Nephron progenitor cell (in vitro differentiated cells): ENCODE results near the gene LRIG1.
"Not testable (repeated sequence)": the region's sequence is repeated elsewhere in the genome, so short reads cannot be mapped to it uniquely, and the experiment has no call there.

Experiments used
- DNase-seq: peaks from one replicate; pipeline ENCODE4 v3.0.0; 2021
- H3K27ac Mint-ChIP-seq: 2 replicates; pipeline ENCODE4 v1.8.0; 2021; ENCODE audit warnings: mild to moderate bottlenecking, moderate library complexity, mixed read lengths
- H3K27me3 Mint-ChIP-seq: 2 replicates; pipeline ENCODE4 v1.8.0; 2021; ENCODE audit warnings: mild to moderate bottlenecking, low read depth, mixed read lengths; ENCODE audit not compliant: poor library complexity
- H3K36me3 Mint-ChIP-seq: 2 replicates; pipeline ENCODE4 v1.8.0; 2021; ENCODE audit warnings: low read depth, mixed read lengths
- H3K4me1 Mint-ChIP-seq: 2 replicates; pipeline ENCODE4 v1.8.0; 2021; ENCODE audit warnings: mixed read lengths
- H3K4me3 Mint-ChIP-seq: 2 replicates; pipeline ENCODE4 v1.8.0; 2021; ENCODE audit warnings: mild to moderate bottlenecking, moderate library complexity, mixed read lengths
- H3K9me3 Mint-ChIP-seq: 2 replicates; pipeline ENCODE4 v1.8.0; 2021; ENCODE audit warnings: mild to moderate bottlenecking, moderate library complexity, mixed read lengths
- CTCF ChIP-seq: fragments of 200-600 bp; sonication (generic); IDR thresholded peaks from 2 replicates; pipeline ENCODE4 v1.5.0; 2021; ENCODE audit warnings: antibody characterized with exemption

Gene LRIG1

DNA sequence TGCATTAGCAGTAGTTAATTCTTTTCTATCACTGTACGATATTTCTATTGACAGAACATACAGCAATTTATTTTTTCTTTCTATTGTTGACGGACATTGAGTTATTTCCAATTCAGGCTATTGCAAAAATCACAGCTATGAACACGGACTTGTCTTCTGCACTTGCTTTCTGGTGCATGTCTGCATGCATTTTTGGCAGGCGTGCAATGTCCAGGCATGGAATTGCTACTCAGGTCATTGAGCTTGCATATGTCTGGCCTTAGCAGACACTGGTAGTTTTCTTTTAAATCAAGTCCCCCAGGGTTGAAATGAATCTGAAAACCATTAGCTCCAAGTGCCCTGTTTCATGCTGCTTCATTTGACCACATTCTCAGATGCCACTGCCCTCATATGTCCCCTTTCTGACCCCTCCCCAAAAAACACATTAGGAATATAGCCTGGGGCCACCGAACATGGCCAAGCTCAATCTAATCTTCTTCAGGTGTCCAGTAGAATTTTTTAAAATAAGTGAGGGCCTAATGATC is 72.8 kb downstream of the LRIG1 start:
- no peaks in the 10 kb centered on the region for H3K27me3 Mint-ChIP-seq
- no peak for DNase-seq
- no peak for TF ChIP-seq CTCF
- H3K9me3 Mint-ChIP-seq, result peaks cover 14% of the 10 kb centered on the region
- H3K4me3 Mint-ChIP-seq, result no peak overlapping the region
- peaks cover 44% of the 10 kb centered on the region for H3K36me3 Mint-ChIP-seq
- peaks cover 70% of the 10 kb centered on the region for H3K4me1 Mint-ChIP-seq
- peak overlapping the region; percentile 89 for H3K27ac Mint-ChIP-seq

- Mint-ChIP-seq H3K27ac (peak overlapping the region; percentile 82), H3K9me3 (peaks cover 21% of the 10 kb centered on the region), H3K36me3 (peaks cover 51% of the 10 kb centered on the region), H3K4me3 (no peak overlapping the region), H3K4me1 (peaks cover 68% of the 10 kb centered on the region), H3K27me3 (no peaks in the 10 kb centered on the region)
- no peak for TF ChIP-seq CTCF
- DNase-seq, result no peak
Measured at GRCh38 chr3:66427352-66427751, 73.5 kb downstream of the LRIG1 start.

DNA sequence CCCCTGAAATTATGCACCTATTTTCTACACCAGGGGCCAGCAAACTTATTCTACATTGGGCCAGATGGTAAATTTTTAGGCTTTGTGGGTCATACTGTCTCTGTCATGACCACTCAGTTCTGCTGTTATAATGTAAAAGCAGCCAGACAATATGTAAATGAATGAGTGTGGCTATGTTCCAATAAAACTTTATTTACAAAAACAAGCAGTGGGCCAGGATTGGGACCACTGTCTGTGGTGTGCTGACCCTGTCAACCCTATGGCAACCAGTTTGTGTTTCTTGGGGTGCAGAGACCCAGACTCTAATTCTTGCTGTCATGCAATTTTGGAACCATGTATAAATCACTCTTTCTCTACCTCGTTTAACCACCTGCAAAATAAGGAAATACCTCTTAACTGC is 74.7 kb downstream of the LRIG1 start:
- H3K27me3 Mint-ChIP-seq, result no peaks in the 10 kb centered on the region
- no peak overlapping the region for H3K4me3 Mint-ChIP-seq
- H3K36me3 Mint-ChIP-seq, result peaks cover 57% of the 10 kb centered on the region
- H3K4me1 Mint-ChIP-seq, result peaks cover 66% of the 10 kb centered on the region
- H3K9me3 Mint-ChIP-seq, result peaks cover 32% of the 10 kb centered on the region
- TF ChIP-seq CTCF, result no peak
- DNase-seq, result no peak
- H3K27ac Mint-ChIP-seq, result peak overlapping the region; percentile 94

- no peak for TF ChIP-seq CTCF
- Mint-ChIP-seq H3K4me3 (no peak overlapping the region), H3K36me3 (peaks cover 57% of the 10 kb centered on the region), H3K27ac (peak overlapping the region; percentile 94), H3K9me3 (peaks cover 37% of the 10 kb centered on the region), H3K4me1 (peaks cover 61% of the 10 kb centered on the region), H3K27me3 (no peaks in the 10 kb centered on the region)
- DNase-seq, result no peak
Measured at GRCh38 chr3:66425576-66426114, 75.2 kb downstream of the LRIG1 start.

- H3K27me3 Mint-ChIP-seq, result no peaks in the 10 kb centered on the region
- peaks cover 59% of the 10 kb centered on the region for H3K36me3 Mint-ChIP-seq
- H3K4me1 Mint-ChIP-seq, result peaks cover 55% of the 10 kb centered on the region
- no peak overlapping the region for H3K4me3 Mint-ChIP-seq
- peak overlapping the region; percentile 94 for H3K27ac Mint-ChIP-seq
- no peak for DNase-seq
- H3K9me3 Mint-ChIP-seq, result peaks cover 43% of the 10 kb centered on the region
- no peak for TF ChIP-seq CTCF
Measured at GRCh38 chr3:66425032-66425431, 75.8 kb downstream of the LRIG1 start.

DNA sequence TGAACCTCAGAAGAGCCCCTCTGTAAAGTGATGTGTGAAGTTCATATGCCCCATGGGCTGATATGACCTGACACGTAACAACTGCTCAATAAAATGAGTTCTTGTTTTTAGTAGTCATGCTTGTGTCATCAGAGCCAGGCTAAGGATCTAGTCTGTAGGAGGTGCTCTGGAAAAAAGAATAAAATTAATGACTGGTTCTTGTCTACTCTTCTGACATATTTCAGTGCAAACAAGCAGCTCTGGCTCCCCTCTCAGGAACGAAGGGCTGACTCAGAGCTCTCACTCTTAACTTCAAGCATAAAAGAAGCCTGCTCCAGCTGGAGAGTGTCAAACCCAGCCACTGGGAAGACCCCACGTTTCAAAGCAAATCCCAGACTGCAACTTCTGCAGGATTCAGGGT is 77.0 kb downstream of the LRIG1 start:
- Mint-ChIP-seq H3K27ac (no peak overlapping the region), H3K4me1 (peaks cover 50% of the 10 kb centered on the region), H3K4me3 (no peak overlapping the region), H3K27me3 (peaks cover 4% of the 10 kb centered on the region), H3K36me3 (peaks cover 64% of the 10 kb centered on the region), H3K9me3 (peaks cover 55% of the 10 kb centered on the region)
- no peak for TF ChIP-seq CTCF
- DNase-seq, result no peak

DNA sequence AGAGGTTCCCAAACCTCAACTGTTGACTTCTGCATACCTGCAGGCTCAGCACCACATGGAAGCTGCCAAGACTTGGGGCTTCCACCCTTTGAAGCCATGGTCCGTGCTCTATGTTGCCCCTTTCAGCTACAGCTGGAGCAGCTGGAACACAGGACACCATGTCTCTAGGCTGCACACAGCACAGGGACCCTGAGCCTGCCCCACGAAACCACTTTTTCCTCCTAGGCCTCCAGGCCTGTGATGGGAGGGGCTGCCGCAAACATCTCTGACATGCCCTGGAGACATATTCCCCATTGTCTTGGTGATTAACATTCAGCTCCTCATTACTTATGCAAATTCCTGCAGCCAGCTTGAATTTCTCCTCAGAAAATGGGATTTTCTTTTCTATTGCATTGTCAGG is 78.9 kb downstream of the LRIG1 start:
- Mint-ChIP-seq H3K36me3 (peaks cover 74% of the 10 kb centered on the region), H3K9me3 (peaks cover 56% of the 10 kb centered on the region), H3K4me1 (peaks cover 49% of the 10 kb centered on the region)
- not testable (repeated sequence) for H3K4me3 Mint-ChIP-seq, H3K27ac Mint-ChIP-seq, H3K27me3 Mint-ChIP-seq, DNase-seq

GRCh38 chr3:66421144-66421543 is 79.7 kb downstream of the LRIG1 start:
- not testable (repeated sequence) for H3K27me3 Mint-ChIP-seq, H3K4me3 Mint-ChIP-seq, H3K27ac Mint-ChIP-seq, DNase-seq
- Mint-ChIP-seq H3K36me3 (peaks cover 68% of the 10 kb centered on the region), H3K4me1 (peaks cover 49% of the 10 kb centered on the region), H3K9me3 (peaks cover 56% of the 10 kb centered on the region)
